GM12892 (cell line): ENCODE results near the gene LYRM7.

ENCODE experiments used
- POLR2A ChIP-seq: IDR thresholded peaks from 2 replicates; pipeline ENCODE4 v1.6.1; 2011; ENCODE audit warnings: low read depth, low read length, control low read depth
- POLR2AphosphoS5 ChIP-seq: IDR thresholded peaks from 2 replicates; pipeline ENCODE4 v1.6.1; 2011; ENCODE audit warnings: low read depth, low read length, control low read depth
- TAF1 ChIP-seq: IDR thresholded peaks from 2 replicates; pipeline ENCODE4 v1.6.1; 2011; ENCODE audit warnings: low read depth, mild to moderate bottlenecking, control low read depth, low read length, borderline replicate concordance

GRCh38 chr5:131156957-131157356 is 13.8 kb upstream of the LYRM7 start:
- TF ChIP-seq POLR2A = no peak
- TF ChIP-seq POLR2AphosphoS5 = no peak
- TF ChIP-seq TAF1 = no peak
